H1 (cell line): ENCODE measurements around the gene RBM20. TPM values are rescaled to one million over a fixed set of nuclear protein-coding genes. Genes with fewer than 3 reads are reported as not detected.

Experiments
- CEBPB ChIP-seq: IDR thresholded peaks from 2 replicates; pipeline ENCODE4 v1.6.1; 2012; ENCODE audit warnings: low read depth, low read length
- CHD7 ChIP-seq: fragments of 300-600 bp; sonication (generic); IDR thresholded peaks from 2 replicates; pipeline ENCODE4 v1.7.1; 2012; ENCODE audit warnings: low read length, moderate library complexity, mild to moderate bottlenecking, inconsistent platforms; ENCODE audit not compliant: insufficient replicate concordance
- CREB1 ChIP-seq: IDR thresholded peaks from 2 replicates; pipeline ENCODE4 v1.6.1; 2012; ENCODE audit warnings: inconsistent platforms
- CTBP2 ChIP-seq: IDR thresholded peaks from 2 replicates; pipeline ENCODE4 v1.7.0; 2011; ENCODE audit warnings: borderline replicate concordance, mild to moderate bottlenecking, moderate library complexity, mixed read lengths, low read length; ENCODE audit not compliant: insufficient read depth, insufficient read length
- JUND ChIP-seq: IDR thresholded peaks from 2 replicates; pipeline ENCODE4 v1.6.1; 2011; ENCODE audit warnings: mild to moderate bottlenecking, improper control_type of control experiment, low read length
- RBBP5 ChIP-seq: IDR thresholded peaks from 2 replicates; pipeline ENCODE4 v1.7.1; 2012; ENCODE audit warnings: low read depth, mild to moderate bottlenecking, inconsistent platforms, low read length, moderate library complexity, borderline replicate concordance
- RFX5 ChIP-seq: IDR thresholded peaks from 2 replicates; pipeline ENCODE4 v1.6.1; 2011; ENCODE audit warnings: low read depth, low read length, improper control_type of control experiment, borderline replicate concordance
- TBP ChIP-seq: IDR thresholded peaks from 2 replicates; pipeline ENCODE4 v1.6.1; 2011; ENCODE audit warnings: low read depth, low read length, improper control_type of control experiment
- TCF12 ChIP-seq: IDR thresholded peaks from 2 replicates; pipeline ENCODE4 v1.6.1; 2011; ENCODE audit warnings: low read depth, mild to moderate bottlenecking, low read length
- USF2 ChIP-seq: IDR thresholded peaks from 2 replicates; pipeline ENCODE4 v1.6.1; 2011; ENCODE audit warnings: low read length, improper control_type of control experiment
- polyA plus RNA-seq, 7 experiments: library from polyadenylated mRNA; depleted of rRNA in 3 of 7; stranded (reverse) in 5 of 7; unstranded in 2 of 7; fragments of >200 nt in 5 of 7; fragments of 200-250 nt in 2 of 7; gene quantifications; 1 replicate in 5 of 7; 2 replicates in 1 of 7; 4 replicates in 1 of 7; pipeline versions ENCODE4 v1.2.1 to v1.2.3, GENCODE V29; 2011 to 2013; ENCODE audit warnings: missing spikeins in 2 of 7, mixed read lengths in 2 of 7
- total RNA-seq: library from RNA; stranded (reverse); fragmentation: NEBNext Ultra II Directional; extraction: Animal tissue kit (Norgen Biotek cat#: 25700); gene quantifications from 2 replicates; pipeline ENCODE4 v1.2.1, GENCODE V29; 2021

The RBM20 gene
- total and polyA plus RNA-seq, 2 of the 8 experiments (the other 6 are each of a cell fraction or from before 2014, with no cell fraction given): 0.05 to 0.63 TPM

- TF ChIP-seq CHD7: no peak
- TF ChIP-seq CTBP2: no peak
- no peak for TF ChIP-seq USF2
- no peak for TF ChIP-seq TBP
- no peak for TF ChIP-seq CREB1
- TF ChIP-seq RBBP5: no peak
- TF ChIP-seq JUND: no peak
- no peak for TF ChIP-seq TCF12
- no peak for TF ChIP-seq RFX5
- TF ChIP-seq CEBPB: no peak
Measured at GRCh38 chr10:110880012-110880411, 235.9 kb downstream of the RBM20 start (continued).
